ENCODE results near the gene GNAL. TPM values are rescaled to one million over a fixed set of nuclear protein-coding genes. Genes with fewer than 3 reads are reported as not detected.

GNAL gene
- total RNA-seq, 4 donors from 2014 or later = 13.5 to 24.6 (median 19.9) TPM

- 73 to 100% methylated on average over 2 to 5 of the region's 5 CpGs for WGBS, 2 donors (ENCODE audit: low coverage in 1 of 2)
- peaks cover 0 to 9% (median 0%) of the 10 kb centered on the region in 3 donors for H3K4me1 ChIP-seq
- no peak overlapping the region for H3K4me3 ChIP-seq
- no peaks in the 10 kb centered on the region for H3K9me3 ChIP-seq
- no peak overlapping the region for H3K27ac ChIP-seq
- H3K27me3 ChIP-seq = peaks cover 6% of the 10 kb centered on the region
- H3K36me3 ChIP-seq = no peaks in the 10 kb centered on the region
- TF ChIP-seq POLR2AphosphoS5 (IDR thresholded peaks at IDR 0.05) = no peak
- no peak for TF ChIP-seq POLR2A (IDR thresholded peaks at IDR 0.05)
- no peak for TF ChIP-seq CTCF (IDR thresholded peaks at IDR 0.05)
- no peak for TF ChIP-seq EP300 (IDR thresholded peaks at IDR 0.05)
- ATAC-seq = no peak
Observed at GRCh38 chr18:11757084-11757590, 68.1 kb downstream of the GNAL start.

- Histone ChIP-seq H3K4me3 (no peak overlapping the region), H3K27me3 (no peaks in the 10 kb centered on the region), H3K27ac (no peak overlapping the region), H3K4me1 (no peaks in the 10 kb centered on the region), H3K9me3 (no peaks in the 10 kb centered on the region), H3K36me3 (no peaks in the 10 kb centered on the region)
- TF ChIP-seq EP300 (IDR thresholded peaks at IDR 0.05) (no peak), POLR2AphosphoS5 (IDR thresholded peaks at IDR 0.05) (no peak), POLR2A (IDR thresholded peaks at IDR 0.05) (no peak), CTCF (IDR thresholded peaks at IDR 0.05) (no peak)
- no peak for ATAC-seq
- WGBS, 2 donors (ENCODE audit: low coverage in 1 of 2) = no CpG with 5 or more reads among the region's 10 CpGs
Observed at GRCh38 chr18:11759456-11759855, 70.4 kb downstream of the GNAL start.

GRCh38 chr18:11760498-11761167, 71.6 kb downstream of the GNAL start:
- Histone ChIP-seq H3K9me3 (no peaks in the 10 kb centered on the region), H3K36me3 (no peaks in the 10 kb centered on the region), H3K27me3 (no peaks in the 10 kb centered on the region), H3K27ac (no peak overlapping the region), H3K4me3 (no peak overlapping the region), H3K4me1 (no peaks in the 10 kb centered on the region)
- no peak for ATAC-seq
- TF ChIP-seq EP300 (IDR thresholded peaks at IDR 0.05) (no peak), POLR2A (IDR thresholded peaks at IDR 0.05) (no peak), CTCF (IDR thresholded peaks at IDR 0.05) (no peak), POLR2AphosphoS5 (IDR thresholded peaks at IDR 0.05) (no peak)
- WGBS, 2 donors (ENCODE audit: low coverage in 1 of 2) = 100% methylated on average over 1 of the region's 7 CpGs; no CpG with 5 or more reads in 1 of the 2 donors

- Histone ChIP-seq H3K9me3 (no peaks in the 10 kb centered on the region), H3K27ac (no peak overlapping the region), H3K27me3 (no peaks in the 10 kb centered on the region), H3K4me3 (no peak overlapping the region), H3K4me1 (no peaks in the 10 kb centered on the region), H3K36me3 (no peaks in the 10 kb centered on the region)
- TF ChIP-seq EP300 (IDR thresholded peaks at IDR 0.05) (no peak), POLR2AphosphoS5 (IDR thresholded peaks at IDR 0.05) (no peak), POLR2A (IDR thresholded peaks at IDR 0.05) (no peak)
- ATAC-seq = no peak
- WGBS, 2 donors (ENCODE audit: low coverage in 1 of 2) = 100% methylated on average over 1 of the region's 2 CpGs; no CpG with 5 or more reads in 1 of the 2 donors
Observed at GRCh38 chr18:11761553-11761952, 72.5 kb downstream of the GNAL start.

- Histone ChIP-seq H3K4me3 (no peak overlapping the region), H3K9me3 (no peaks in the 10 kb centered on the region), H3K36me3 (no peaks in the 10 kb centered on the region), H3K27ac (no peak overlapping the region), H3K27me3 (no peaks in the 10 kb centered on the region), H3K4me1 (no peaks in the 10 kb centered on the region)
- TF ChIP-seq EP300 (IDR thresholded peaks at IDR 0.05) = no peak
- TF ChIP-seq POLR2A (IDR thresholded peaks at IDR 0.05) = no peak
- TF ChIP-seq CTCF (IDR thresholded peaks at IDR 0.05) = no peak
- no peak for ATAC-seq
- WGBS, 2 donors (ENCODE audit: low coverage in 1 of 2) = 87 to 90% methylated on average over 4 to 6 of the region's 7 CpGs
Observed at GRCh38 chr18:11762429-11762828, 73.4 kb downstream of the GNAL start.
